Measurements from ENCODE around the gene VAMP3. TPM values are rescaled to one million over a fixed set of nuclear protein-coding genes. Genes with fewer than 3 reads are reported as not detected.

VAMP3 gene
- total RNA-seq, 4 donors from 2014 or later = 82.8 to 731 (median 95.2) TPM

Other genes with a start within 250 kb of the VAMP3 start
- 10 to 100 TPM in 3 of 4 donors, 1 to 10 TPM in 1; 8.9 to 30.9 (median 20.9) TPM for gene PER3, start 13.0 kb downstream of the VAMP3 start, total RNA-seq
- not detected for gene UTS2, start 81.8 kb downstream of the VAMP3 start, total RNA-seq
- under 1 TPM in 1 of 4 donors, not detected in 3; 0.10 TPM for gene TNFRSF9, start 169.5 kb downstream of the VAMP3 start, total RNA-seq
- gene PARK7, start 190.4 kb downstream of the VAMP3 start, total RNA-seq = 100 to 1,000 TPM; 222 to 327 (median 257) TPM

Data from thyroid gland (tissue), 4 donors.